GM21381 (cell line): ENCODE data around the gene IPCEF1.
"Not testable (repeated sequence)": the region's sequence is repeated elsewhere in the genome, so short reads cannot be mapped to it uniquely, and the experiment has no call there.

Experiments
- ATAC-seq: cut with Tn5 transposase; IDR thresholded peaks from one replicate; pipeline ENCODE4 v1.9.1; 2021; ENCODE audit warnings: mild to moderate bottlenecking, moderate library complexity; ENCODE audit not compliant: unreplicated experiment

The IPCEF1 gene

GRCh38 chr6:154227862-154228520 lies 128.6 kb downstream of the IPCEF1 start:
- ATAC-seq = no peak

DNA sequence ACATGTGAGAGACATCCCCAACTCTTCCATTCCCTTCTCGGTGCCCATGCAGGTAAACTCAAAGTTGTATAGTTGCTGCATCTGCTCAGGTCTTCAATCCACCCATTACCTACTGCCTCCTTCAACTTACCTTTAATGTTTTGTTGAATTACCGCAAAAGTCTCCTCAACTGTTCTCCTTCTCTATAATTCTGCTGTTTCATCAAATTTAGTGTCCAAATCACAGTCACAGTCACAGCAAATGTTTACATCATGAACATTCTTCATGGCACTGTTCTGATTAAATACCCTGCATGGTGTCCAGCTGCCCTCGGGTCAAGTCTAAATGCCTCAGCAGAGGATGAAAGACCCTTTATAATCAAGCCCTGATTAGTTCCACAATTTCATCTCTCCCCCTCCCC lies 130.1 kb downstream of the IPCEF1 start:
- no peak for ATAC-seq

DNA sequence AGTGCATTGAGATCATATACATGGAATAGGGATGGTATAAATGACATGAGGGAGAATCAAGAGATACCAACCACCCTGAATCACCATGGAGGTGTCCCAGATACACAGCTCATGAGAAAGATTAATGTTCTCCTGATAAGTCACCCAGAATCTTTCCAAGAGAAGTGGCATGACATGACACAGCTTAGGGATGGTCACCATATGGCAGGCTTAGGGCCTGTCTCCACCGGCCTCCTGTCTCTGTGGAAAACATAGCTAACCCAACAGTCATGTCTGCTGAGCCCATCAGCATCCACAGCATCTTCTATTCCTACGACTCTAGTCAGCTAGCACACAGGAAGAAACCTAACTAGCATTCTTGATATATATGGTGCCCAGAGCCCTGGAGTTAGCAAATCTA lies 133.3 kb downstream of the IPCEF1 start:
- no peak for ATAC-seq

- ATAC-seq = no peak
These were observed 133.9 kb downstream of the IPCEF1 start for GRCh38 chr6:154222716-154223115.

DNA sequence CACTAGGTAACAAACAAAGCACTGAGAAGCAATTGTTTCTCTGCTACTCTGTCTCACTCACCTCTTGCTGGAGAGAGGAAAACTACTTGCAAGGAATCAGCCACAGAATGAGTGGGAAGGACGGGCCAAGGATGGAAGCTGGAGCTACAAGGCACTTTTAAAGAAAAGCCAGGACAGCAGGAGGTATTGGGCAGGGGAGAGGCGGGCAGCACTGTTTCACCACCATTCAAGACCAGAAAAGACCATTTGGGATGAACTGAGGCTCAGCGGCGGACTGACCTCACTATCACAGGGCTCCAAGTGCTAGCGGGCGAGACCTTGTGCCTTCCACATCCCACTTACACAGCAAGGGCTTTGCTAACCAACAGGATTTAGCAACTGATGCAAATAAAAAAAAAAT lies 137.4 kb downstream of the IPCEF1 start:
- no peak for ATAC-seq

GRCh38 chr6:154218787-154219186 lies 137.8 kb downstream of the IPCEF1 start:
- ATAC-seq = no peak

DNA sequence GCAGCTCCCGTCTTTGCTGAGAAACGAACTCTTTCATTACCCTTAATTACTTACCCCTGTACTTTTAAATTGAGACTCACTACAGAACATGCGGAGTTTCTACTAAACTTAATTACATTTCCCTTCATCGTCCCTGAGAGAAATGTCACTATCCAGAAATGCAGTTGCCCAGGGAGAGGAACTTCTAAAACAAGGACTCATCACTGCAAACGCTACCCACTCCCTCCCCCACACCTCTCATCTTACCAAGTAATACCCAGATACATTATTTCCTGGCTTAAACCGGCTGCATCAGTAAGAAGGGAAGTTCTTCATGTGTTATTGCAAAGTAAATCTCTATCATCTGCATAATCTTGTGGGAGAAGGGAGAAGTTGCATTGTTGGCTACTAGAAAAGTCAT lies 138.3 kb downstream of the IPCEF1 start:
- ATAC-seq = no peak

DNA sequence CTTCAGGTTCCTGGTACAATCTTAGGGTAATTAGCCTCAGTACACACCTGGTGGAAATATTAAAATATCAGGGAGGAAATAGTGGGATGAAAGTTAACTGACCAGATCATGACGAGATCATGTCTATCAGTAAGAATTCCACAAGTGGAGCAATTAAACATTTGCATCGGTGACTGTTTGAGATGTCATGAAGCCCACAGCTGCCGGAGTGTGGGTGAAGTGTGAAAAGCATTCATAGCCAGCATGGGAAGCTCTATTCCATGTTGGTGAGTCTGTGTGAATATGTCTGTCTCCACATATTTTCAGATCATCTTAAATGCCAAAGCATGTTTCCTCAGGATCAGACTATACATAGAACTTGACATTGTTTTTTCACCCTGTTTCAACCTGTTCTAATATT lies 142.8 kb downstream of the IPCEF1 start:
- no peak for ATAC-seq

DNA sequence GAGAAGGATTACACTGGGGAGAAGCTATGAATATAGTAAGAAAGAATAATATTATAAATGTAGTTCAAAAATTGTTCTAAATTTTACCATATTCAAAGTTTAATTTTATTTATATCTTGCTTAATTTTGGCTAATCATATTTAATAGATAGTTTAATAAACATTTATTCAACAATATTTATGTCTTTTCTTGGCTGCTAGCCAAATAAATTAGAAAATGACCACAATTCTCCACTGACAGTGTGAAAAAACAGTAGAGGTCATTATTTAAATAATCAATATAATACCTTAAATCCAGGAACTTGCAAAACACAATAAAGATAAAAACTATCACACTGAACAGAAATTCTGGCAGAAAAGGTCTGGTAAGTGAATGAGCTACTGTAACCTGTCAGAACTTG lies 145.9 kb downstream of the IPCEF1 start:
- ATAC-seq = no peak

DNA sequence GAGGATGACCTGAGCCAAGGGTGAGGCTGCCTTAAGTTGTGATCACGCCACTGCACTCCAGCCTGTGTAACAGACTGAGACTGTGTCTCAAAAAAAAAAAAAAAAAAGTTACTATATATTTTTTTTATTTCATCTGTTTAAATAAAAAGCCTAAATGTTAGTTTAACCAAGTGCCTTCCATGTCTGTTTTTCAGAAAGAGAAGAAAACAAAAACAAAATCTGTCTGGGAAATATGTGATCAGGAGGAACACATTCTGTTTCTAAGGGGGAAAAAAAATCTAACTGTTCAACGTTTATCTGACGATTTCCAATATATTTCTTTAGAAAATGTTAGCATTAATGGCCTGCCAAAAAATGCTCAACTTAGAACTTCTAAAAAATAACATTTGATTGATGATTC lies 147.0 kb downstream of the IPCEF1 start:
- ATAC-seq = no peak

- ATAC-seq = no peak
These were observed 149.6 kb downstream of the IPCEF1 start for GRCh38 chr6:154206996-154207395.

- ATAC-seq = no peak
These were observed 150.5 kb downstream of the IPCEF1 start for GRCh38 chr6:154206141-154206540.

DNA sequence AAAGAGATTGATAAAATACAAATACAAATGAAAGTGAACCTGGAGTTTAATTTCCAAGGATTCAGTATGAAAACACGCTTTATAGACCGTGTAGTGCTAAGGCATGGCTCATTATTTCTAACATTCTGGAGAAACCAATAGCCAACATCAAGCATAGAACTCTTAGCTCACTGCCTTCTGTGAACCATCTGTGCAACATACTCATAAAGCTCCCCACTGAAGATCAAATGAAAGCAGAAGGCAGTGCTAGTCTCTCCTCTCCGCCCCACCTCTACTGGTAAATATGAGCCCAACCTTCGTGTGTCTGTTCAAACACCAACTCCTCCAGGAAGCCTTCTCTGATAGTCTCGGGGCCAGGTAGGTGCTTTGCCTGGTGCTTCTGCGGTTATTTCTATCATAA lies 153.6 kb downstream of the IPCEF1 start:
- no peak for ATAC-seq

DNA sequence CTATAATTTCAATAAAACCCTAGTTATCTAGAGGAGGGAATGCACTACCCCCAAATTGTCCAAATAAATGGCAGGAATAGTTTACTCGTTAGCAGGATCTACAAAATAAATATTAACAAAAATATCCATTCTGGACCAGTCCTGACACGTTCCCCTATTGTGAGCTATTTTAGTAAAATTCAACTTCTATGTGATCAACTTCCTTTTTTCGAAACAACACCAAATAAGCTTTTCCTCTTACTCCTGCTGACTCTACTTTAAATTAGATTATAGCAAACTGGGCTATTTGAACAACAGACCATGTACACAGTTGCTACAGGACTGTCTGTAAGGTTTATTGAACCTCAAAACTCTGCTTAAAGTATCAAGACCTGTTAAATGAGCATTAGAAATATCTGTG lies 154.3 kb downstream of the IPCEF1 start:
- ATAC-seq = no peak

- ATAC-seq = not testable (repeated sequence)
These were observed 154.9 kb downstream of the IPCEF1 start for GRCh38 chr6:154201688-154202087.

DNA sequence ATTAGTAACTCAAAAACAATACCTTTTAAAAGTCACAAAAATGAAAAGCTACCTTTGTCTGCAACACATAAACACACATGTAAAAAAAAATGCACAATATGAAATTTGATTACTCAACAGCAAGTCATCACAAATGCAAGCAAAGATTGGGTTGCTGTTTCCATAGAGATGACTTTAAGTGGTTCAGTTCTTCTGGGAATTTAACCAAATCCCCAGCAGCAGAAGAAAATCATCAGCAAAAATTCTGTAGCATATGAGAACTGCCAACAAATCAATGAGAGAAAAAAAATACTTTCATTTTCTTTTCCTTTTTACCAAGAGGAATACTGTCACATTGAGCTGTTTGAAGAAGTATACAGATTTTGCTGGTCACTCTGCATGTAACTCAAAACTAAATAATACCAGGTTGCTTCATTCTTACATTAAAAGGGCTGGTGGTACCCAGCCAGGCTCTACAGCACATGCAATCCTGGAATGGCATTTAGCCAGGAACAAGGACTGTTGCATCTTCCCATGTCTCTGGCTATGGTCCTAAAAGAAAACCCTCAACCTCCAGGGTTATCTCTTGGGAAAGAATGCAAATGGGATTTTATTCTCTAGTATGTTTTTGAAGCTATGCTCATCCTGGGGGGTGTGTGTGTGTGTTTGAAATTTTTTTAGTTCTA lies 159.3 kb downstream of the IPCEF1 start:
- no peak for ATAC-seq

DNA sequence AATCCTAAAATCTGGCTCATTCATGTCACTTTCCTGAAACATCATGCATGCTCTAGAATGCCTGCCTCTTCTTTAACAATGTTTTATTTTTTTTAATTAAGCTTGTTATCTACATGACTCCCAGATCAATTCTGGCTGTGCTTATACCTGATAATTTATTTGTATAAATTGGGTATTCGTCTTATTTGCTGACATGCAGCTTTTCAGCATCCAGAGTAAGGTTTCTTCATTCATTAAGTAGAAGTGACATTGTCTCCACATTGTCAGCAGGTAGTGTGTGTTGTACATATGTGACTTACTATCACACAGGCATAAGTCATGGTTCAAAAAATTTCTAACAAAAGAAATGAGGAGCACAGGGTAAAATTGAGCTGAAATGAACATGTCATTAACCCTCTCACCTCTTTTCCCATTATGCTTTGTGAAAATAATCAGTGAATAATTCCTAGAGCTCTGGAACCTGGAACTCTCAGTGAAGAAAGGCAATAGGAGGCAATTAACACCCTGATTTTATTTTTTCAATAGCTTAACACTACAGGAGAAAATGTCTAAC lies 160.2 kb downstream of the IPCEF1 start:
- ATAC-seq = no peak

DNA sequence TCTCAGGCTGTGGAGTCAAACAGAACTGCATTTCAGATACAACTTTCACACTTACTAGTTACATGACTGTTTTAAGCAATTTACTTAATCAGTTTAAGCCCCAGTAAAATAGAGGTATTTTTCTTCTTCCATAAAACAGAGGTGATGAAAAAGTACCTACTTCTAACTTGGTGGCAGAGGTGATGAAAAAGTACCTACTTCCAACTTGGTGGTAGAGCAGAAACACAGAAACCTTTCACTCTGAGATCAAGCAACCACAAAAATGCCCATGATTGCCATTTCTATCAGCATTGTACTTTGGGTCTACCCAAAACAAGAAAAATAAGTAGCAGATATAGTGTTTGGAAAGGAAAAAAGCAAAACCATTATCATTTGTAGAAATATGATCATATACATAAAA lies 168.9 kb downstream of the IPCEF1 start:
- no peak for ATAC-seq

- no peak for ATAC-seq
These were observed 169.4 kb downstream of the IPCEF1 start for GRCh38 chr6:154187203-154187602.

DNA sequence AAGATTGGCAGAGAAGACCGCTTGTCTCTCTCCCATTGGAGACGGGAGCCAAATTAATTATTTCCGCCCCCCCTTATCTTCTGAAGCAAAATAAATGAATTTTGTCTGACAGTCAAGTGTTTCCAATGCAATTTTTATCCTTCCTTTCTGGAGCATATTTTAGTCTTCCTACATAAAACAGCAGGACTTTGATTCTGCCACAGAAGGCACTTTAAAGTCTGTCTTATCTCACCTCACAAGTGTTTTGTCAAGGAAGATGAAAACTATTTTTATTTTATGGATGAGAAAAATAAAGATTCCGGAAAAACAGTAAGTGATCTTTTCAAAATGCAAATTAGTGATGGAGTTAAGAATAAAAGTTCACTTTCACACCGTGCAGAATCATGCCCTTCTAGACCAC lies 177.2 kb downstream of the IPCEF1 start:
- ATAC-seq = no peak

- not testable (repeated sequence) for ATAC-seq
These were observed 184.2 kb downstream of the IPCEF1 start for GRCh38 chr6:154172393-154172792.

GRCh38 chr6:154170106-154170505 lies 186.5 kb downstream of the IPCEF1 start:
- no peak for ATAC-seq
